A673 (cell line): ENCODE results near the gene RPS6KA2. TPM values are rescaled to one million over a fixed set of nuclear protein-coding genes. Genes with fewer than 3 reads are reported as not detected.

Experiments used
- BruUV-seq: library from RNA; stranded (reverse); fragments of 400-500 nt; replicated peaks from 2 replicates; lab custom pipeline; 2021; lab: Mats Ljungman, UMichigan
- CTCF ChIA-PET: fragments of 300-600 bp; sonication (Branson Sonifier 250); formaldehyde crosslinking; loops from one replicate; lab custom pipeline; 2022; ENCODE audit warnings: antibody characterized with exemption; lab: Charles Lee
- POLR2A ChIA-PET: fragments of 300-600 bp; sonication (Branson Sonifier 250); formaldehyde crosslinking; loops from one replicate; lab custom pipeline; 2022; ENCODE audit warnings: antibody characterized with exemption; ENCODE audit not compliant: low non-redundant PET; lab: Charles Lee
- DNase-seq: peaks from one replicate; pipeline ENCODE4 v3.0.0-alpha.2; 2015; ENCODE audit warnings: low spot score
- H3K27ac ChIP-seq: fragments of 200-600 bp; sonication (generic); 2 replicates; pipeline ENCODE4 v1.5.1; 2016; ENCODE audit warnings: mixed run types, low read depth, mild to moderate bottlenecking, mixed read lengths, antibody characterized with exemption, low read length; ENCODE audit not compliant: poor library complexity, severe bottlenecking
- H3K27me3 ChIP-seq: fragments of 200-600 bp; sonication (generic); replicated peaks from 2 replicates; pipeline ENCODE4 v1.6.1; 2017; ENCODE audit warnings: mixed run types, low read depth, mild to moderate bottlenecking, mixed read lengths, antibody characterized with exemption, low read length; ENCODE audit not compliant: insufficient read depth, poor library complexity
- H3K36me3 ChIP-seq: fragments of 200-600 bp; sonication (generic); 2 replicates; pipeline ENCODE4 v1.6.1; 2016; ENCODE audit warnings: mixed run types, mild to moderate bottlenecking, mixed read lengths, antibody characterized with exemption, low read length; ENCODE audit not compliant: insufficient read depth, poor library complexity, severe bottlenecking
- H3K4me1 ChIP-seq: fragments of 200-600 bp; sonication (generic); 2 replicates; pipeline ENCODE4 v1.6.1; 2017; ENCODE audit warnings: mixed run types, mild to moderate bottlenecking, mixed read lengths, antibody characterized with exemption, low read length; ENCODE audit not compliant: insufficient read depth, poor library complexity, severe bottlenecking
- H3K4me3 ChIP-seq: fragments of 200-600 bp; sonication (generic); 2 replicates; pipeline ENCODE4 v1.5.1; 2016; ENCODE audit warnings: low read depth, mixed run types, mild to moderate bottlenecking, mixed read lengths, low read length; ENCODE audit not compliant: poor library complexity, severe bottlenecking
- H3K9me3 ChIP-seq: fragments of 200-600 bp; sonication (generic); 2 replicates; pipeline ENCODE4 v1.6.1; 2016; ENCODE audit warnings: mixed run types, low read depth, mild to moderate bottlenecking, mixed read lengths, antibody characterized with exemption, low read length; ENCODE audit not compliant: poor library complexity, severe bottlenecking
- CTCF ChIP-seq: fragments of 300-800, 200-600 bp; sonication (generic); conservative IDR thresholded peaks from 2 replicates; pipeline ENCODE4 v1.5.1; 2017; ENCODE audit warnings: low read depth, mild to moderate bottlenecking, antibody characterized with exemption, low read length, moderate library complexity, mixed read lengths
- EZH2 ChIP-seq: fragments of 200-600 bp; sonication (generic); IDR thresholded peaks from 2 replicates; pipeline ENCODE4 v1.6.1; 2017; ENCODE audit warnings: borderline replicate concordance, low read depth, mild to moderate bottlenecking, mixed read lengths, antibody characterized with exemption, low read length; ENCODE audit not compliant: poor library complexity, severe bottlenecking
- intact Hi-C: fragments of 100-400 bp; cut with micrococcal nuclease; formaldehyde crosslinking; loops from one replicate; pipeline ENCODE4 v1.10.0; 2022; ENCODE audit not compliant: unreplicated experiment
- total RNA-seq: library from RNA; stranded (reverse); gene quantifications from 2 replicates; pipeline ENCODE4 v1.2.3, GENCODE V29; 2021

RPS6KA2 gene
- total RNA-seq, 1 experiment from 2014 or later, result 30.1 TPM

- Histone ChIP-seq H3K9me3 (no peaks in the 10 kb centered on the region), H3K4me1 (no peaks in the 10 kb centered on the region), H3K36me3 (no peaks in the 10 kb centered on the region), H3K27ac (no peak overlapping the region), H3K4me3 (no peak overlapping the region), H3K27me3 (no peaks in the 10 kb centered on the region)
- intact Hi-C loops, result no loop called here
- DNase-seq, result no peak
- POLR2A ChIA-PET, result no interaction called here
- no TSS peak for BruUV-seq
- TF ChIP-seq CTCF (no peak), EZH2 (no peak)
- CTCF ChIA-PET, result no interaction called here
Observed at GRCh38 chr6:166419717-166420116, 207.3 kb downstream of the RPS6KA2 start.

- intact Hi-C loops, result no loop called here
- no peak overlapping the region for H3K4me3 ChIP-seq
- H3K36me3 ChIP-seq, result no peaks in the 10 kb centered on the region
- BruUV-seq, result no TSS peak
- H3K27ac ChIP-seq, result no peak overlapping the region
- H3K27me3 ChIP-seq, result no peaks in the 10 kb centered on the region
- DNase-seq, result no peak
- H3K9me3 ChIP-seq, result no peaks in the 10 kb centered on the region
- no peaks in the 10 kb centered on the region for H3K4me1 ChIP-seq
- TF ChIP-seq CTCF (no peak), EZH2 (no peak)
- POLR2A ChIA-PET, result no interaction called here
- CTCF ChIA-PET, result no interaction called here
Observed at GRCh38 chr6:166419286-166419685, 207.8 kb downstream of the RPS6KA2 start.

- H3K27me3 ChIP-seq, result no peaks in the 10 kb centered on the region
- DNase-seq, result no peak
- H3K36me3 ChIP-seq, result no peaks in the 10 kb centered on the region
- no TSS peak for BruUV-seq
- H3K9me3 ChIP-seq, result no peaks in the 10 kb centered on the region
- H3K4me1 ChIP-seq, result no peaks in the 10 kb centered on the region
- intact Hi-C loops, result no loop called here
- no peak for TF ChIP-seq CTCF
- no peak for TF ChIP-seq EZH2
- H3K27ac ChIP-seq, result no peak overlapping the region
- POLR2A ChIA-PET, result no interaction called here
- H3K4me3 ChIP-seq, result no peak overlapping the region
- CTCF ChIA-PET, result no interaction called here
Observed at GRCh38 chr6:166418691-166419143, 208.3 kb downstream of the RPS6KA2 start.
